Muscle of leg (tissue), 11 donors: Measurements from ENCODE around the gene PCDHGB4. TPM values are rescaled to one million over a fixed set of nuclear protein-coding genes. Genes with fewer than 3 reads are reported as not detected.
"Not testable (repeated sequence)": the region's sequence is repeated elsewhere in the genome, so short reads cannot be mapped to it uniquely, and the experiment has no call there.

Experiments used
- DNase-seq: peaks from one replicate; pipeline ENCODE4 v3.0.0; 2013
- H3K27ac ChIP-seq: one replicate; pipeline ENCODE4 v1.5.1; 2013; ENCODE audit warnings: mild to moderate bottlenecking, low read length, control low read depth
- H3K27me3 ChIP-seq: one replicate; pipeline ENCODE4 v1.6.1; 2013; ENCODE audit warnings: low read length; ENCODE audit not compliant: control insufficient read depth, insufficient read depth
- H3K36me3 ChIP-seq: one replicate; pipeline ENCODE4 v1.6.1; 2013; ENCODE audit warnings: low read length; ENCODE audit not compliant: control insufficient read depth, insufficient read depth
- H3K4me1 ChIP-seq: one replicate; pipeline ENCODE4 v1.6.1; 2013; ENCODE audit warnings: low read length; ENCODE audit not compliant: control insufficient read depth, insufficient read depth
- H3K4me3 ChIP-seq: one replicate; pipeline ENCODE4 v1.5.1; 2013; ENCODE audit warnings: low read length, control low read depth
- H3K9me3 ChIP-seq: replicated peaks from 2 replicates; pipeline ENCODE4 v1.6.1; 2013; ENCODE audit warnings: low read depth, low read length; ENCODE audit not compliant: control insufficient read depth
- WGBS: methylation state at CpG from one replicate; pipeline ENCODE4 v1.1.5; 2013; ENCODE audit warnings: missing lambda C conversion rate; ENCODE audit not compliant: insufficient coverage; 5-methylcytosine and 5-hydroxymethylcytosine counted together
- polyA plus RNA-seq, 8 donors: library from polyadenylated mRNA; unstranded; fragments of 120-200 nt; gene quantifications; one replicate each; pipeline versions ENCODE4 v1.2.1 to v1.2.3, GENCODE V29; 2013; ENCODE audit warnings: inconsistent platforms in 1 of 8, low replicate concordance in 1 of 8; ENCODE audit not compliant: insufficient read length in 8 of 8, insufficient read depth in 1 of 8
- total RNA-seq: library from RNA; stranded (reverse); fragments of 120-200 nt; gene quantifications from one replicate; pipeline ENCODE4 v1.2.4, GENCODE V29; 2013

The PCDHGB4 gene
- total and polyA plus RNA-seq, 9 donors = 1.7 to 4.2 (median 2.5) TPM

GRCh38 chr5:141431286-141431685, 43.8 kb downstream of the PCDHGB4 start:
- peaks cover 69% of the 10 kb centered on the region for H3K9me3 ChIP-seq
- no peaks in the 10 kb centered on the region for H3K36me3 ChIP-seq
- no peaks in the 10 kb centered on the region for H3K4me1 ChIP-seq
- DNase-seq = no peak
- no peak overlapping the region for H3K27ac ChIP-seq
- 14% methylated on average over 37 of the region's 37 CpGs for WGBS
- peaks cover 10% of the 10 kb centered on the region for H3K27me3 ChIP-seq
- no peak overlapping the region for H3K4me3 ChIP-seq

GRCh38 chr5:141432308-141432707, 44.8 kb downstream of the PCDHGB4 start:
- H3K27ac ChIP-seq, H3K36me3 ChIP-seq, H3K4me1 ChIP-seq, DNase-seq, H3K4me3 ChIP-seq, H3K27me3 ChIP-seq: not testable (repeated sequence)
- 30% methylated on average over 20 of the region's 38 CpGs for WGBS
- peaks cover 62% of the 10 kb centered on the region for H3K9me3 ChIP-seq

- H3K27me3 ChIP-seq, H3K36me3 ChIP-seq, H3K4me1 ChIP-seq, H3K27ac ChIP-seq, DNase-seq, H3K4me3 ChIP-seq: not testable (repeated sequence)
- 25% methylated on average over 27 of the region's 29 CpGs for WGBS
- peaks cover 60% of the 10 kb centered on the region for H3K9me3 ChIP-seq
Measured at GRCh38 chr5:141432726-141433125, 45.2 kb downstream of the PCDHGB4 start.

DNA sequence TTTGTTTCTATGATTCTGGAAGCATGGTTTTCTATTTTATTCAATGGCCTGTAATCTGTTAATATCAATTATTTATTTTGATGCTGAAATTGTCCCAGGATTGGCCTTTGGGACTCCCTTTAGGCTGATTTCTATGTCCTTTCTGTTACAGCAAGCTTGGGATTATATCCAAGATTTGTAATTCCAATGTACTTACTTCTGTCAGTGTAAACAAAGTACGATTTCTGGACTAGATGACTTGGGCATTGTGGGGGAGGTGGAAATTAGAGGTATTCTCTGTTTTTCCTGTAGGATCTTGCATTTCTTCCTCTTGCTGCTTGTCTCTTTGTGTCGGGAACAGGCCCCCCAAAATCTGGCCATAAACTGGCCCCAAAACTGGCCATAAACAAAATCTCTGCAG, 46.5 kb downstream of the PCDHGB4 start:
- Histone ChIP-seq H3K36me3 (no peaks in the 10 kb centered on the region), H3K4me3 (no peak overlapping the region), H3K27ac (no peak overlapping the region), H3K4me1 (no peaks in the 10 kb centered on the region), H3K27me3 (peaks cover 6% of the 10 kb centered on the region), H3K9me3 (peaks cover 53% of the 10 kb centered on the region)
- WGBS = no CpG with 5 or more reads among the region's 2 CpGs
- no peak for DNase-seq

- no peak for DNase-seq
- no peak overlapping the region for H3K4me3 ChIP-seq
- H3K27me3 ChIP-seq = no peaks in the 10 kb centered on the region
- peaks cover 59% of the 10 kb centered on the region for H3K9me3 ChIP-seq
- no peaks in the 10 kb centered on the region for H3K36me3 ChIP-seq
- no peaks in the 10 kb centered on the region for H3K4me1 ChIP-seq
- no CpG with 5 or more reads among the region's 2 CpGs for WGBS
- H3K27ac ChIP-seq = no peak overlapping the region
Measured at GRCh38 chr5:141437221-141437620, 49.7 kb downstream of the PCDHGB4 start.

- H3K27me3 ChIP-seq = no peaks in the 10 kb centered on the region
- H3K4me3 ChIP-seq = no peak overlapping the region
- H3K9me3 ChIP-seq = peaks cover 53% of the 10 kb centered on the region
- H3K36me3 ChIP-seq = no peaks in the 10 kb centered on the region
- 55% methylated on average over 9 of the region's 10 CpGs for WGBS
- no peaks in the 10 kb centered on the region for H3K4me1 ChIP-seq
- no peak overlapping the region for H3K27ac ChIP-seq
- no peak for DNase-seq
Measured at GRCh38 chr5:141439411-141440141, 52.1 kb downstream of the PCDHGB4 start.

Other genes with a start within 250 kb of the PCDHGB4 start
Only the 30 nearest of the 37 such genes appear.
- gene PCDHB9, start 200.5 kb upstream of the PCDHGB4 start, total RNA-seq = 1.3 TPM
- gene PCDHB9, start 200.5 kb upstream of the PCDHGB4 start, polyA plus RNA-seq = 1 to 10 TPM; 1.7 to 3.6 (median 2.7) TPM
- 2.1 TPM for gene PCDHB10, start 195.3 kb upstream of the PCDHGB4 start, total RNA-seq
- gene PCDHB10, start 195.3 kb upstream of the PCDHGB4 start, polyA plus RNA-seq = 1 to 10 TPM; 4.1 to 5.1 (median 4.7) TPM
- 4.3 TPM for gene PCDHB11, start 188.1 kb upstream of the PCDHGB4 start, total RNA-seq
- gene PCDHB11, start 188.1 kb upstream of the PCDHGB4 start, polyA plus RNA-seq = 1 to 10 TPM; 1.9 to 4.1 (median 2.5) TPM
- 2.4 TPM for gene PCDHB12, start 179.0 kb upstream of the PCDHGB4 start, total RNA-seq
- gene PCDHB12, start 179.0 kb upstream of the PCDHGB4 start, polyA plus RNA-seq = 1 to 10 TPM; 2.1 to 3.5 (median 2.6) TPM
- gene PCDHB13, start 173.8 kb upstream of the PCDHGB4 start, total RNA-seq = 1.9 TPM
- 1 to 10 TPM; 1.6 to 4.5 (median 2.8) TPM for gene PCDHB13, start 173.8 kb upstream of the PCDHGB4 start, polyA plus RNA-seq
- 4.8 TPM for gene PCDHB14, start 164.4 kb upstream of the PCDHGB4 start, total RNA-seq
- 1 to 10 TPM; 5.6 to 9.0 (median 6.7) TPM for gene PCDHB14, start 164.4 kb upstream of the PCDHGB4 start, polyA plus RNA-seq
- 4.3 TPM for gene PCDHB15, start 142.3 kb upstream of the PCDHGB4 start, total RNA-seq
- gene PCDHB15, start 142.3 kb upstream of the PCDHGB4 start, polyA plus RNA-seq = 1 to 10 TPM; 5.3 to 8.6 (median 7.1) TPM
- 0.22 TPM for gene SLC25A2, start 83.6 kb upstream of the PCDHGB4 start, total RNA-seq
- under 1 TPM in 1 of 8 donors, not detected in 7; 0.08 TPM for gene SLC25A2, start 83.6 kb upstream of the PCDHGB4 start, polyA plus RNA-seq
- 75.1 TPM for gene TAF7, start 66.9 kb upstream of the PCDHGB4 start, total RNA-seq
- gene TAF7, start 66.9 kb upstream of the PCDHGB4 start, polyA plus RNA-seq = 100 to 1,000 TPM in 1 of 8 donors, 10 to 100 TPM in 7; 65.9 to 108 (median 83.4) TPM
- gene PCDHGA1, start 57.2 kb upstream of the PCDHGB4 start, total RNA-seq = 0.44 TPM
- under 1 TPM; 0.49 to 0.86 (median 0.64) TPM for gene PCDHGA1, start 57.2 kb upstream of the PCDHGB4 start, polyA plus RNA-seq
- 1.6 TPM for gene PCDHGA2, start 48.9 kb upstream of the PCDHGB4 start, total RNA-seq
- 1 to 10 TPM; 1.6 to 2.8 (median 2.1) TPM for gene PCDHGA2, start 48.9 kb upstream of the PCDHGB4 start, polyA plus RNA-seq
- gene PCDHGA3, start 43.9 kb upstream of the PCDHGB4 start, total RNA-seq = 1.2 TPM
- gene PCDHGA3, start 43.9 kb upstream of the PCDHGB4 start, polyA plus RNA-seq = 1 to 10 TPM in 4 of 8 donors, under 1 TPM in 4; 0.94 to 2.0 (median 1.0) TPM
- 1.3 TPM for gene PCDHGB1, start 37.6 kb upstream of the PCDHGB4 start, total RNA-seq
- under 1 TPM; 0.43 to 0.90 (median 0.63) TPM for gene PCDHGB1, start 37.6 kb upstream of the PCDHGB4 start, polyA plus RNA-seq
- gene PCDHGA4, start 32.7 kb upstream of the PCDHGB4 start, total RNA-seq = 1.8 TPM
- 1 to 10 TPM in 7 of 8 donors, under 1 TPM in 1; 0.71 to 2.2 (median 1.3) TPM for gene PCDHGA4, start 32.7 kb upstream of the PCDHGB4 start, polyA plus RNA-seq
- 1.5 TPM for gene PCDHGB2, start 27.7 kb upstream of the PCDHGB4 start, total RNA-seq
- gene PCDHGB2, start 27.7 kb upstream of the PCDHGB4 start, polyA plus RNA-seq = 1 to 10 TPM; 1.5 to 2.8 (median 1.9) TPM
- 2.3 TPM for gene PCDHGA5, start 23.5 kb upstream of the PCDHGB4 start, total RNA-seq
- gene PCDHGA5, start 23.5 kb upstream of the PCDHGB4 start, polyA plus RNA-seq = 1 to 10 TPM; 1.6 to 3.8 (median 2.3) TPM
- 1.7 TPM for gene PCDHGB3, start 17.5 kb upstream of the PCDHGB4 start, total RNA-seq
- gene PCDHGB3, start 17.5 kb upstream of the PCDHGB4 start, polyA plus RNA-seq = 1 to 10 TPM in 7 of 8 donors, under 1 TPM in 1; 0.70 to 2.0 (median 1.2) TPM
- 3.5 TPM for gene PCDHGA6, start 13.8 kb upstream of the PCDHGB4 start, total RNA-seq
- gene PCDHGA6, start 13.8 kb upstream of the PCDHGB4 start, polyA plus RNA-seq = 1 to 10 TPM; 2.2 to 4.4 (median 3.0) TPM
- gene PCDHGA7, start 5.0 kb upstream of the PCDHGB4 start, total RNA-seq = 2.3 TPM
- gene PCDHGA7, start 5.0 kb upstream of the PCDHGB4 start, polyA plus RNA-seq = 1 to 10 TPM; 1.2 to 2.4 (median 1.5) TPM
- gene PCDHGA8, start 4.9 kb downstream of the PCDHGB4 start, total RNA-seq = 1.6 TPM
- under 1 TPM; 0.31 to 0.95 (median 0.61) TPM for gene PCDHGA8, start 4.9 kb downstream of the PCDHGB4 start, polyA plus RNA-seq
- 4.3 TPM for gene PCDHGB5, start 10.2 kb downstream of the PCDHGB4 start, total RNA-seq
- 1 to 10 TPM; 3.0 to 6.3 (median 4.5) TPM for gene PCDHGB5, start 10.2 kb downstream of the PCDHGB4 start, polyA plus RNA-seq
- 3.8 TPM for gene PCDHGA9, start 15.1 kb downstream of the PCDHGB4 start, total RNA-seq
- 1 to 10 TPM; 3.0 to 4.7 (median 4.0) TPM for gene PCDHGA9, start 15.1 kb downstream of the PCDHGB4 start, polyA plus RNA-seq
- gene PCDHGB6, start 20.3 kb downstream of the PCDHGB4 start, total RNA-seq = 3.0 TPM
- 1 to 10 TPM; 2.8 to 6.0 (median 4.3) TPM for gene PCDHGB6, start 20.3 kb downstream of the PCDHGB4 start, polyA plus RNA-seq
- 3.0 TPM for gene PCDHGA10, start 25.3 kb downstream of the PCDHGB4 start, total RNA-seq
- 1 to 10 TPM; 1.3 to 3.4 (median 2.1) TPM for gene PCDHGA10, start 25.3 kb downstream of the PCDHGB4 start, polyA plus RNA-seq
- gene PCDHGB7, start 30.0 kb downstream of the PCDHGB4 start, total RNA-seq = 4.2 TPM
- gene PCDHGB7, start 30.0 kb downstream of the PCDHGB4 start, polyA plus RNA-seq = 10 to 100 TPM in 1 of 8 donors, 1 to 10 TPM in 7; 5.0 to 10.5 (median 9.0) TPM
- gene PCDHGA11, start 33.4 kb downstream of the PCDHGB4 start, total RNA-seq = 3.1 TPM
- gene PCDHGA11, start 33.4 kb downstream of the PCDHGB4 start, polyA plus RNA-seq = 1 to 10 TPM; 1.9 to 5.2 (median 3.4) TPM
- 2.4 TPM for gene PCDHGA12, start 42.8 kb downstream of the PCDHGB4 start, total RNA-seq
- gene PCDHGA12, start 42.8 kb downstream of the PCDHGB4 start, polyA plus RNA-seq = 1 to 10 TPM; 1.4 to 3.6 (median 2.1) TPM
- gene PCDHGC3, start 88.3 kb downstream of the PCDHGB4 start, total RNA-seq = 52.7 TPM
- gene PCDHGC3, start 88.3 kb downstream of the PCDHGB4 start, polyA plus RNA-seq = 100 to 1,000 TPM in 7 of 8 donors, 10 to 100 TPM in 1; 87.6 to 165 (median 131) TPM
- gene PCDHGC4, start 97.3 kb downstream of the PCDHGB4 start, total RNA-seq = 1.8 TPM
- gene PCDHGC4, start 97.3 kb downstream of the PCDHGB4 start, polyA plus RNA-seq = 1 to 10 TPM in 7 of 8 donors, under 1 TPM in 1; 0.98 to 2.1 (median 1.5) TPM
- 0.75 TPM for gene PCDHGC5, start 101.4 kb downstream of the PCDHGB4 start, total RNA-seq
- gene PCDHGC5, start 101.4 kb downstream of the PCDHGB4 start, polyA plus RNA-seq = 1 to 10 TPM in 1 of 8 donors, under 1 TPM in 7; 0.29 to 1.1 (median 0.48) TPM